ENCODE results near the gene ATP2A1. TPM values are rescaled to one million over a fixed set of nuclear protein-coding genes. Genes with fewer than 3 reads are reported as not detected.
A peak's percentile ranks its signal among the peaks of the same experiment; 100 is the strongest.

The ATP2A1 gene
- total and polyA plus RNA-seq, 2 of the 13 experiments (the other 11 are each of a cell fraction or from before 2014, with no cell fraction given), result 3.2 to 12.5 TPM

DNA sequence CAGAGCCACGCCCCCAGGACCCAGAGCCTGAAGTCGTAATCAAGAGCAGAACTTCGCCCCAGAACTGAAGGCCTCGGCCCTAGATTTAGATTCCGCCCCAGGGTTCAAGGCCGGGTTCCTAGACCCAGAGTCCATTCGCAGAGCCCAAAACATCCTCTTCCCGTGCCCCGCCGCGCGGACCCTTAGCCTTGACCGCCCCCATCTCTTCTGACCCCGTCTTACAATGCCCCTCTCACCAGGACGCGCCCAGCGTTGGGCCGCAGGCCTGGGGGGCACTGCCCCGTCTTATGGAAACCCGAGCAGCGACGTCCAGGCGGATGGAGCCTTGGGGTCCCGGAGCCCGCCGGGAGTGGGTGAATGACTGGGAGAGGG lies 58.5 kb downstream of the ATP2A1 start (continued):
- TF ChIP-seq, protein P1, sequence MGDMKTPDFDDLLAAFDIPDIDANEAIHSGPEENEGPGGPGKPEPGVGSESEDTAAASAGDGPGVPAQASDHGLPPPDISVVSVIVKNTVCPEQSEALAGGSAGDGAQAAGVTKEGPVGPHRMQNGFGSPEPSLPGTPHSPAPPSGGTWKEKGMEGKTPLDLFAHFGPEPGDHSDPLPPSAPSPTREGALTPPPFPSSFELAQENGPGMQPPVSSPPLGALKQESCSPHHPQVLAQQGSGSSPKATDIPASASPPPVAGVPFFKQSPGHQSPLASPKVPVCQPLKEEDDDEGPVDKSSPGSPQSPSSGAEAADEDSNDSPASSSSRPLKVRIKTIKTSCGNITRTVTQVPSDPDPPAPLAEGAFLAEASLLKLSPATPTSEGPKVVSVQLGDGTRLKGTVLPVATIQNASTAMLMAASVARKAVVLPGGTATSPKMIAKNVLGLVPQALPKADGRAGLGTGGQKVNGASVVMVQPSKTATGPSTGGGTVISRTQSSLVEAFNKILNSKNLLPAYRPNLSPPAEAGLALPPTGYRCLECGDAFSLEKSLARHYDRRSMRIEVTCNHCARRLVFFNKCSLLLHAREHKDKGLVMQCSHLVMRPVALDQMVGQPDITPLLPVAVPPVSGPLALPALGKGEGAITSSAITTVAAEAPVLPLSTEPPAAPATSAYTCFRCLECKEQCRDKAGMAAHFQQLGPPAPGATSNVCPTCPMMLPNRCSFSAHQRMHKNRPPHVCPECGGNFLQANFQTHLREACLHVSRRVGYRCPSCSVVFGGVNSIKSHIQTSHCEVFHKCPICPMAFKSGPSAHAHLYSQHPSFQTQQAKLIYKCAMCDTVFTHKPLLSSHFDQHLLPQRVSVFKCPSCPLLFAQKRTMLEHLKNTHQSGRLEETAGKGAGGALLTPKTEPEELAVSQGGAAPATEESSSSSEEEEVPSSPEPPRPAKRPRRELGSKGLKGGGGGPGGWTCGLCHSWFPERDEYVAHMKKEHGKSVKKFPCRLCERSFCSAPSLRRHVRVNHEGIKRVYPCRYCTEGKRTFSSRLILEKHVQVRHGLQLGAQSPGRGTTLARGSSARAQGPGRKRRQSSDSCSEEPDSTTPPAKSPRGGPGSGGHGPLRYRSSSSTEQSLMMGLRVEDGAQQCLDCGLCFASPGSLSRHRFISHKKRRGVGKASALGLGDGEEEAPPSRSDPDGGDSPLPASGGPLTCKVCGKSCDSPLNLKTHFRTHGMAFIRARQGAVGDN (CRISPR knock-in tag; IDR thresholded peaks at IDR 0.05), result peak; percentile 25; the same call in 1 of the 2 replicates
- TF ChIP-seq, protein P2, sequence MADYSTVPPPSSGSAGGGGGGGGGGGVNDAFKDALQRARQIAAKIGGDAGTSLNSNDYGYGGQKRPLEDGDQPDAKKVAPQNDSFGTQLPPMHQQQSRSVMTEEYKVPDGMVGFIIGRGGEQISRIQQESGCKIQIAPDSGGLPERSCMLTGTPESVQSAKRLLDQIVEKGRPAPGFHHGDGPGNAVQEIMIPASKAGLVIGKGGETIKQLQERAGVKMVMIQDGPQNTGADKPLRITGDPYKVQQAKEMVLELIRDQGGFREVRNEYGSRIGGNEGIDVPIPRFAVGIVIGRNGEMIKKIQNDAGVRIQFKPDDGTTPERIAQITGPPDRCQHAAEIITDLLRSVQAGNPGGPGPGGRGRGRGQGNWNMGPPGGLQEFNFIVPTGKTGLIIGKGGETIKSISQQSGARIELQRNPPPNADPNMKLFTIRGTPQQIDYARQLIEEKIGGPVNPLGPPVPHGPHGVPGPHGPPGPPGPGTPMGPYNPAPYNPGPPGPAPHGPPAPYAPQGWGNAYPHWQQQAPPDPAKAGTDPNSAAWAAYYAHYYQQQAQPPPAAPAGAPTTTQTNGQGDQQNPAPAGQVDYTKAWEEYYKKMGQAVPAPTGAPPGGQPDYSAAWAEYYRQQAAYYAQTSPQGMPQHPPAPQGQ (CRISPR knock-in tag; IDR thresholded peaks at IDR 0.05; ENCODE audit: borderline replicate concordance), result no peak
- TF ChIP-seq ARNTL (CRISPR knock-in tag; IDR thresholded peaks at IDR 0.05), result 0 out of 2 replicates have a peak, but pooled peaks have one; percentile 52
- 0 out of 2 replicates have a peak, but pooled peaks have one; percentile 29 for TF ChIP-seq ZNF792 (CRISPR knock-in tag; IDR thresholded peaks at IDR 0.05)
- TF ChIP-seq NFKBIZ (CRISPR knock-in tag; IDR thresholded peaks at IDR 0.05), result no peak
- no peak for TF ChIP-seq ZNF543 (CRISPR knock-in tag; IDR thresholded peaks at IDR 0.05)
- no peak for TF ChIP-seq ATM (IDR thresholded peaks at IDR 0.05; ENCODE audit: borderline replicate concordance)
- TF ChIP-seq PHF5A (CRISPR knock-in tag; IDR thresholded peaks at IDR 0.05; ENCODE audit: low read depth, unreplicated experiment), result no peak
- no peak for TF ChIP-seq ZNF652 (CRISPR knock-in tag; IDR thresholded peaks at IDR 0.05; ENCODE audit: borderline replicate concordance, low read depth)
- 0 out of 2 replicates have a peak, but pooled peaks have one; percentile 3 for TF ChIP-seq SAFB2 (CRISPR knock-in tag; IDR thresholded peaks at IDR 0.05; ENCODE audit: borderline replicate concordance, low read depth)
- TF ChIP-seq HOXA5 (CRISPR knock-in tag; IDR thresholded peaks at IDR 0.05), result no peak
- no peak for TF ChIP-seq ZNF775 (CRISPR knock-in tag; IDR thresholded peaks at IDR 0.05; ENCODE audit: borderline replicate concordance)
- no peak for TF ChIP-seq SNAI1 (CRISPR knock-in tag; IDR thresholded peaks at IDR 0.05; ENCODE audit: borderline replicate concordance)
- TF ChIP-seq, protein P3, sequence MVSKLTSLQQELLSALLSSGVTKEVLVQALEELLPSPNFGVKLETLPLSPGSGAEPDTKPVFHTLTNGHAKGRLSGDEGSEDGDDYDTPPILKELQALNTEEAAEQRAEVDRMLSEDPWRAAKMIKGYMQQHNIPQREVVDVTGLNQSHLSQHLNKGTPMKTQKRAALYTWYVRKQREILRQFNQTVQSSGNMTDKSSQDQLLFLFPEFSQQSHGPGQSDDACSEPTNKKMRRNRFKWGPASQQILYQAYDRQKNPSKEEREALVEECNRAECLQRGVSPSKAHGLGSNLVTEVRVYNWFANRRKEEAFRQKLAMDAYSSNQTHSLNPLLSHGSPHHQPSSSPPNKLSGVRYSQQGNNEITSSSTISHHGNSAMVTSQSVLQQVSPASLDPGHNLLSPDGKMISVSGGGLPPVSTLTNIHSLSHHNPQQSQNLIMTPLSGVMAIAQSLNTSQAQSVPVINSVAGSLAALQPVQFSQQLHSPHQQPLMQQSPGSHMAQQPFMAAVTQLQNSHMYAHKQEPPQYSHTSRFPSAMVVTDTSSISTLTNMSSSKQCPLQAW (CRISPR knock-in tag; IDR thresholded peaks at IDR 0.05), result no peak; the same call in 1 of the 2 replicates
- TF ChIP-seq, protein P4, sequence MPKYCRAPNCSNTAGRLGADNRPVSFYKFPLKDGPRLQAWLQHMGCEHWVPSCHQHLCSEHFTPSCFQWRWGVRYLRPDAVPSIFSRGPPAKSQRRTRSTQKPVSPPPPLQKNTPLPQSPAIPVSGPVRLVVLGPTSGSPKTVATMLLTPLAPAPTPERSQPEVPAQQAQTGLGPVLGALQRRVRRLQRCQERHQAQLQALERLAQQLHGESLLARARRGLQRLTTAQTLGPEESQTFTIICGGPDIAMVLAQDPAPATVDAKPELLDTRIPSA (CRISPR knock-in tag; IDR thresholded peaks at IDR 0.05; ENCODE audit: borderline replicate concordance), result no peak
- TF ChIP-seq YEATS2 (CRISPR knock-in tag; IDR thresholded peaks at IDR 0.05; ENCODE audit: borderline replicate concordance), result no peak; the same call in 1 of the 2 replicates
- TF ChIP-seq ZNF44 (CRISPR knock-in tag; IDR thresholded peaks at IDR 0.05), result no peak
- TF ChIP-seq FOXK2 (IDR thresholded peaks at IDR 0.05), result no peak
- TF ChIP-seq NBN (conservative IDR thresholded peaks at IDR 0.05), result no peak
- TF ChIP-seq ATF7-NPFF (CRISPR knock-in tag; IDR thresholded peaks at IDR 0.05; ENCODE audit: low read depth), result no peak
- no peak for TF ChIP-seq AGO2 (optimal IDR thresholded peaks at IDR 0.05; ENCODE audit: low read depth, low read length)
- TF ChIP-seq ZNF850 (CRISPR knock-in tag; conservative IDR thresholded peaks at IDR 0.05), result no peak
- TF ChIP-seq ZNF562 (CRISPR knock-in tag; IDR thresholded peaks at IDR 0.05; ENCODE audit: borderline replicate concordance), result no peak
- TF ChIP-seq KLF15 (CRISPR knock-in tag; IDR thresholded peaks at IDR 0.05; ENCODE audit: borderline replicate concordance), result no peak

Data from HepG2 (cell line).